Tibial nerve (tissue), 4 donors: ENCODE results near the gene OLFM2. TPM values are rescaled to one million over a fixed set of nuclear protein-coding genes. Genes with fewer than 3 reads are reported as not detected.

Experiments used
- DNase-seq, 2 donors: peaks; one replicate each; pipeline ENCODE4 v3.0.0-alpha.2; 2019; ENCODE audit warnings: low spot score in 2 of 2
- H3K27ac ChIP-seq, 4 donors: fragments of 200-600 bp; sonication (generic) in 3 of 4; one replicate each; pipeline ENCODE4 v1.5.1; 2017 to 2019; ENCODE audit warnings: mild to moderate bottlenecking in 1 of 4
- H3K27me3 ChIP-seq, 2 donors: fragments of 200-600 bp; sonication (generic) in 1 of 2; one replicate each; pipeline versions ENCODE4 v1.5.1 to v1.6.0; 2017 to 2019
- H3K36me3 ChIP-seq, 3 donors: fragments of 200-600 bp; sonication (generic); one replicate each; pipeline ENCODE4 v1.5.1; 2018 to 2019
- H3K4me1 ChIP-seq, 4 donors: fragments of 200-600 bp; sonication (generic) in 3 of 4; one replicate each; pipeline ENCODE4 v1.5.1; 2017 to 2019
- H3K4me3 ChIP-seq, 4 donors: fragments of 200-600 bp; sonication (generic) in 3 of 4; one replicate each; pipeline ENCODE4 v1.5.1; 2017 to 2019; ENCODE audit warnings: mild to moderate bottlenecking in 1 of 4, moderate library complexity in 1 of 4
- H3K9me3 ChIP-seq, 4 donors: fragments of 200-600 bp; sonication (generic) in 3 of 4; one replicate each; pipeline ENCODE4 v1.5.1; 2017 to 2019
- EP300 ChIP-seq, 2 donors: sonication (generic); formaldehyde crosslinking; IDR thresholded peaks; one replicate each; pipeline ENCODE4 v1.6.1; 2017; ENCODE audit warnings: antibody characterized with exemption in 2 of 2, mild to moderate bottlenecking in 1 of 2
- POLR2A ChIP-seq, 2 donors: fragments of 450-650 bp; IDR thresholded peaks; one replicate each; pipeline ENCODE4 v1.6.1; 2017; ENCODE audit warnings: antibody characterized with exemption in 2 of 2, mild to moderate bottlenecking in 2 of 2, moderate library complexity in 2 of 2
- WGBS, 2 donors: methylation state at CpG; one replicate each; pipeline ENCODE4 v1.1.5; 2018; 5-methylcytosine and 5-hydroxymethylcytosine counted together
- small RNA-seq: library from RNA; depleted of rRNA; stranded (forward); fragments of <200 nt; gene quantifications from one replicate; pipeline ENCODE3, GENCODE V24; 2016
- total RNA-seq, 4 donors: library from RNA; depleted of rRNA; stranded (reverse); fragments of >200 nt; gene quantifications; one replicate each; pipeline ENCODE4 v1.1.0, GENCODE V29; 2016
- TF ChIP-seq, protein P1 (sequence below), 5 experiments: fragments of 200-600 bp in 3 of 5; fragments of 450-650 bp in 2 of 5; sonication (generic) in 3 of 5; IDR thresholded peaks; one replicate each; pipeline ENCODE4 v1.5.1; 2016 to 2019; ENCODE audit warnings: antibody characterized with exemption in 5 of 5, mild to moderate bottlenecking in 3 of 5, moderate library complexity in 2 of 5

Gene OLFM2
- total RNA-seq, 4 donors from 2014 or later = 4.8 to 12.6 (median 8.8) TPM

DNA sequence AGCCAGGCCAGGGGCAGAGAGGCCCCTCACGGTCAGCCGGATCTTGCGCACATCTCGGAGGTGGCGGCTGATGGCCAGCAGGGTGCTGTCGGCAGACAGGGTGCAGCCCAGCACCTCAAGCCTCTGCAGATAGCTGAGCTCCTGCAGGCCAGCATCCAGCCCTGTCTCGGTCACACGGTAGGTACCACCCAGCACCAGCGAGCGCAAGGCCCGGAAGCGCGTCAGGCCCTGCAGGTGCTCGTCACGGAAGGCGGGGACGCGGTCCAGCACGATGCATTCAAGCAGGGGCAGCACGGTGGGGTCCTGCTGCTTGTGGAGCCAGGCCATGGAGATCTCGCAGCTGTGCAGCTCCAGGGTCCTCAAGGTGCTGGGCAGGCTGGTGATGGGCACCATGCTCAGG is 125.2 kb downstream of the OLFM2 start:
- H3K36me3 ChIP-seq = peaks cover 0 to 89% (median 14%) of the 10 kb centered on the region in 3 donors
- no peak for DNase-seq
- H3K4me3 ChIP-seq = no peak overlapping the region
- no peaks in the 10 kb centered on the region for H3K9me3 ChIP-seq
- TF ChIP-seq, protein P1, sequence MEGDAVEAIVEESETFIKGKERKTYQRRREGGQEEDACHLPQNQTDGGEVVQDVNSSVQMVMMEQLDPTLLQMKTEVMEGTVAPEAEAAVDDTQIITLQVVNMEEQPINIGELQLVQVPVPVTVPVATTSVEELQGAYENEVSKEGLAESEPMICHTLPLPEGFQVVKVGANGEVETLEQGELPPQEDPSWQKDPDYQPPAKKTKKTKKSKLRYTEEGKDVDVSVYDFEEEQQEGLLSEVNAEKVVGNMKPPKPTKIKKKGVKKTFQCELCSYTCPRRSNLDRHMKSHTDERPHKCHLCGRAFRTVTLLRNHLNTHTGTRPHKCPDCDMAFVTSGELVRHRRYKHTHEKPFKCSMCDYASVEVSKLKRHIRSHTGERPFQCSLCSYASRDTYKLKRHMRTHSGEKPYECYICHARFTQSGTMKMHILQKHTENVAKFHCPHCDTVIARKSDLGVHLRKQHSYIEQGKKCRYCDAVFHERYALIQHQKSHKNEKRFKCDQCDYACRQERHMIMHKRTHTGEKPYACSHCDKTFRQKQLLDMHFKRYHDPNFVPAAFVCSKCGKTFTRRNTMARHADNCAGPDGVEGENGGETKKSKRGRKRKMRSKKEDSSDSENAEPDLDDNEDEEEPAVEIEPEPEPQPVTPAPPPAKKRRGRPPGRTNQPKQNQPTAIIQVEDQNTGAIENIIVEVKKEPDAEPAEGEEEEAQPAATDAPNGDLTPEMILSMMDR (IDR thresholded peaks at IDR 0.05) = no peak
- no peak for TF ChIP-seq EP300 (IDR thresholded peaks at IDR 0.05)
- 97 to 98% methylated on average over 16 to 21 of the region's 21 CpGs for WGBS, 2 donors
- no peak overlapping the region for H3K27ac ChIP-seq
- no peaks in the 10 kb centered on the region for H3K27me3 ChIP-seq
- peaks cover 0 to under 1% (median 0%) of the 10 kb centered on the region in 4 donors for H3K4me1 ChIP-seq

DNA sequence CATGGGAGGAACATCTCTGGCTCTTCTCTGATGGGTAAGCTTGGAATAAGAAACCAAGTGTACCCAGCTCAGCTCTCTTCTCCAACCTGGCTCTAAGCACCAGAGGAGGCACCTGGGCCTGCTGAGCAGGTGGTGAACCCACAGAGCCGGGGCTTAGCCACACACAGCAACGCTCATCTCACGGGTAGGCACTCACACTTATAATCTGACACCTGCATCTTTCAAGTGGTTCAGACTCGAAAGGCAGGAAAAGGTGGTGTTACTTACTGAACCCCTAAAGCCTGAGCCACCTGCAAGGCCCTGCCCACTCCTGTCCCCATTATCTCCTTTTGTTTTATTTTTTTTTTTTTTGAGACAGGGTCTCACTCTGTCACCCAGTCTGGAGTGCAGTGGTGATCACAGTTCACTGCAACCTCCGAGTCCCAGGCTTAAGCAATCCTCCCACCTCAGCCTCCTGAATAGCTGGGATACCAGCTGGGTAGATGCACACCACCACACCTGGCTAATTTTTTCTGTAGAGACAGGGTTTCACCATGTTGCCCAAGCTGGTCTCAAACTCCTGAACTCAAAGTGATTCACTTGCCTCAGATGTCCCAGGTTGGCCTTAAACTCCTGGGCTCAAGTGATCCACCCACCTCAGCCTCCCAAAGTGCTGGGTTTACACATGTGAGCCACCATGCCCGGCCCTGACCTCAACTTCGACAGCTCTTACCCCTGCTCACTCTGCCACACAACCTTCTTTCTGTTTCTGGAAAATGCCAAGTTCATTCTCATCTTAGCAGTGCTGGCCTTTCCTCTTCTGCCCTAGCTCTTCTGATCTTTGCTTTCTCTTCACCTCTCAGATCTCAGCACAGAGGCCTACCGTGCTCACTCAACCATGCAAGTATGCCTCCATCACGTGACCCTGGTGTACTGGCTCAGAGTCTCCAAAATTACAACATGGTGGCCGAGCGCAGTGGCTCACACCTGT is 127.2 kb downstream of the OLFM2 start:
- Histone ChIP-seq H3K27ac (no peak overlapping the region), H3K9me3 (no peaks in the 10 kb centered on the region), H3K36me3 (peaks cover 0 to 80% (median 14%) of the 10 kb centered on the region in 3 donors), H3K27me3 (no peaks in the 10 kb centered on the region), H3K4me1 (no peaks in the 10 kb centered on the region), H3K4me3 (no peak overlapping the region)
- WGBS, 2 donors = 90 to 93% methylated on average over 11 of the region's 11 CpGs
- no peak for DNase-seq
- TF ChIP-seq EP300 (IDR thresholded peaks at IDR 0.05) (no peak), POLR2A (IDR thresholded peaks at IDR 0.05) (no peak)
- TF ChIP-seq, protein P1 (IDR thresholded peaks at IDR 0.05) = no peak

DNA sequence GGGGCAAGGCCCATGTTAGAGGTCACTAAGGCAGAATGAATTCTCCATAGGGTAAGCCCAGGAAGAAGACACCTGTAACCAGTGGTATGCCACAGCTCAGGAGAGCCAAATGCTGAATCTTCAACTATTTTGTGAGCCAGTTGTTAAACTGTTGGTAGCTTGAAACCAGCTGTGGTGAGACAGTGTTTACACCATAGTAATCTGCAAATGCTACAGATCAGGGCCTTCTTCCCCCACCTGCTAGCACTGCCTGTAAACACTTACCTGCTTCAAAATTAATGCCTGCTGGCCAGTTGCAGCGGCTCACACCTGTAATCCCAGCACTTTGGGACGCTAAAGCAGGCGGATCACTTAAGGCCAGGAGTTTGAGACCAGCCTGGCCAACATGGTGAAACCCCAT is 129.5 kb downstream of the OLFM2 start:
- Histone ChIP-seq H3K4me3 (no peak overlapping the region), H3K36me3 (peaks cover 0 to 64% (median 14%) of the 10 kb centered on the region in 3 donors), H3K9me3 (no peaks in the 10 kb centered on the region), H3K27ac (no peak overlapping the region), H3K4me1 (no peaks in the 10 kb centered on the region), H3K27me3 (no peaks in the 10 kb centered on the region)
- 90 to 100% methylated on average over 3 of the region's 3 CpGs for WGBS, 2 donors
- no peak for DNase-seq
- no peak for TF ChIP-seq POLR2A (IDR thresholded peaks at IDR 0.05)
- no peak for TF ChIP-seq EP300 (IDR thresholded peaks at IDR 0.05)
- TF ChIP-seq, protein P1 (IDR thresholded peaks at IDR 0.05) = no peak

Small RNAs within 50 kb of the gene (small RNA-seq; reads per million reads assigned to genes)
- gene RF00156 = not detected

Other genes with a start within 250 kb of the OLFM2 start
- gene ZNF846, start 167.8 kb downstream of the OLFM2 start, total RNA-seq = 10 to 100 TPM; 20.8 to 36.9 (median 26.8) TPM
- 10 to 100 TPM; 26.2 to 42.7 (median 36.6) TPM for gene FBXL12, start 117.4 kb downstream of the OLFM2 start, total RNA-seq
- gene UBL5, start 108.6 kb downstream of the OLFM2 start, total RNA-seq = 100 to 1,000 TPM; 349 to 599 (median 515) TPM
- gene PIN1, start 101.2 kb downstream of the OLFM2 start, total RNA-seq = 100 to 1,000 TPM in 2 of 4 donors, 10 to 100 TPM in 2; 90.6 to 124 (median 103) TPM
- 100 to 1,000 TPM in 1 of 4 donors, 10 to 100 TPM in 3; 41.3 to 102 (median 56.3) TPM for gene COL5A3, start 74.0 kb upstream of the OLFM2 start, total RNA-seq
- not detected for gene RDH8, start 77.0 kb upstream of the OLFM2 start, total RNA-seq
- 10 to 100 TPM; 25.1 to 58.6 (median 43.4) TPM for gene SHFL, start 149.8 kb upstream of the OLFM2 start, total RNA-seq
- under 1 TPM in 3 of 4 donors, not detected in 1; 0.21 to 0.60 (median 0.22) TPM for gene ANGPTL6, start 166.2 kb upstream of the OLFM2 start, total RNA-seq
- gene PPAN, start 169.8 kb upstream of the OLFM2 start, total RNA-seq = 10 to 100 TPM; 25.7 to 45.3 (median 35.8) TPM
- gene P2RY11, start 175.2 kb upstream of the OLFM2 start, total RNA-seq = 10 to 100 TPM in 1 of 4 donors, 1 to 10 TPM in 3; 2.1 to 19.5 (median 4.2) TPM
- 100 to 1,000 TPM; 263 to 326 (median 290) TPM for gene EIF3G, start 183.4 kb upstream of the OLFM2 start, total RNA-seq